GM10847 (cell line): Measurements from ENCODE around the gene CSPG4.

Experiments
- POLR2A ChIP-seq: IDR thresholded peaks from 2 replicates; pipeline ENCODE4 v1.6.1; 2011; ENCODE audit not compliant: insufficient read length; ENCODE audit errors: extremely low read depth

CSPG4 gene

DNA sequence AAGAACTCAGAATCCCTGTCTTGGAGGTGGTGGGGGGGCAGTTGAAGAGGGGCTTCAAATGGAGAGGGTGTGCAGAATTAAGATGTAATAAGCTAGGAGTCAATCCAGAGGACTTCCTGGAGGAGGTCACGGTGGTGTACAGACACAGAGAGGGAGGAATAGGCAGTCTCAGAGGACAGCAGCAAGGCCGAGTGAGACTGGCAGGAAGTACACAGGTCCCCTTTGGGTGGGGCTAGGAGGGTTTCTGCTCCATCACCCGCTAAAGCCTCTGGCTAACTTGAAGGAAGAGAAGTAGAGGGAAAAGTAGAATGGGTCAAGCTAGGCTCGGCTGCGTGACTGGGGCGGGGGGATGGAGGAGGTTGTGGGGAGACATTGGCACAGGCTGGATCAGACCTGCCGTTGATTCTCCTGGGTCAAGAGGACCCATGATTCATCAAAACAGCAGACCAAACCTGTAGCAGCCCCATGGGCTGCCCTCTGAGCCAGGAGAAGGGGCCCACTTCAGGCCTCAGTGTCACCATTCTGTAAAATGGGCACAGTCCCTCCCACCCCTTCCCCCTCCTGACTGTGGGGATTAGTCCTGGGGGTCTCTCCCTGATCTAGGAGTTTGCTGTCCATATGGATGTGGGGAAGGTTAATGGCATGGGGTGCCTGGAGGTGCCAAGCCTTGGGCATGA, 16.9 kb downstream of the CSPG4 start:
- TF ChIP-seq POLR2A, result no peak

DNA sequence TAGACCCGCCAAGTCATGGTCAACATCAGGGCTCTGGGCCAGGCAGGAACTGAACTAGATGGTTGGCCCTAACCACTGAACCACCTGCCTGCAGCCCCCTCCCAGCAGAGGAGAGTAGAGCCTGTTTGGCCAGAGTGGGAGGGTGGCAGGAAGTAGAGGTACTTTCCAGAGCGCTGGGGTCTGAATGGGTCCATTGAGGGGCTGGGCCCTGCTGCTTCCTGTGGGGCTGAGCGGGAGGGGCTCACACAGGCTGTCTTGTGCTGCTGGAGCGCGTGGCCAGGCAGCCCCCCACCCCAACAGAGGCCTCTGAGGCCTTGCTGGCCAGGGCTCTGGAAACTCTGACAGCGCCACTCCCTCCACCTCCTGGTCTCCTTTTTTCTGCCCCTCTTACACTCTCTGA, 17.4 kb downstream of the CSPG4 start:
- TF ChIP-seq POLR2A, result no peak

DNA sequence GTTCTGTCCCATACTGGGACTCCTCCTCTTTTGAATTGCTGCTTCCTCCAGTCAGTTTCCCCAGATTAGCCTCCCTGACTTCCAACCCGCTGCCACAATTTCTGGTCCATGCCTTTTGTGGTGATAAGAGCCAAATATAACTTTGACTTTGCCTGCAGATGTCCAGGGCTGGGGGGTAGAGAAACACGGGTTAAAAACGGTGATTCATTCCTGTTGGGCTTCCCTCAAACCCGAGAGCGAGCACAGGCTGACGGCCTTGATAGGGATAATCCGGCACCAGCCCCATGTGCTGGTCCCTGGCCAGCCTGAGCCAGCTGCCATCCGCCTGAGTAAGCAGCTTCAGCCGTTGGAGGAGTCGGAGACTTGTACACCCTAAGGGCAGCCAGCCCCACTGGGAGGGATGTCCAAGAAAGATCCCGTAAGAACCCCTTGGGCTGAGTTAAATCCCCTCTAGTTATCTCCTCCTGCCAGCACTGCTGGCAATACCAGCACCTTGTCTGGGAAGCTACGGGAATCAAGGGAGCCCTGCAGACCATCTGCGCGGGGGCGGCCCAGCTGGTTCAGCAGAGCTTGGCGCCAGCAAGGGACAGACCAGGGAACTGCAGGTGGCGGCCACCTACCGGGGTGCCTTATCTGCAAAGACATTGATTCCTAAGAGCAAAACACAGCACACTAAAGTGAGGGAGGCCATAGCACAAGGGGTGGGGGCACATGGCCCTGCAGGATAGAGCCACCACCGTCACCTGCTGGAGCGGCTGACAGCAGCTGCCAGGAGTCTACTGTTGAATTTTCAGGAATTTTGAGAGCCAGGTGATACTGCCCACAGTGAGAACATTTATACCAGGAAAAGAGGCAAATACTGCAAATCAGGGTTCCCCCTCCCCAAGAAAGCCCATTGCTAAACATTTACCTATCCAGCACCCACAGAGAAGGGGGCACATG, 18.1 kb downstream of the CSPG4 start:
- TF ChIP-seq POLR2A, result no peak

DNA sequence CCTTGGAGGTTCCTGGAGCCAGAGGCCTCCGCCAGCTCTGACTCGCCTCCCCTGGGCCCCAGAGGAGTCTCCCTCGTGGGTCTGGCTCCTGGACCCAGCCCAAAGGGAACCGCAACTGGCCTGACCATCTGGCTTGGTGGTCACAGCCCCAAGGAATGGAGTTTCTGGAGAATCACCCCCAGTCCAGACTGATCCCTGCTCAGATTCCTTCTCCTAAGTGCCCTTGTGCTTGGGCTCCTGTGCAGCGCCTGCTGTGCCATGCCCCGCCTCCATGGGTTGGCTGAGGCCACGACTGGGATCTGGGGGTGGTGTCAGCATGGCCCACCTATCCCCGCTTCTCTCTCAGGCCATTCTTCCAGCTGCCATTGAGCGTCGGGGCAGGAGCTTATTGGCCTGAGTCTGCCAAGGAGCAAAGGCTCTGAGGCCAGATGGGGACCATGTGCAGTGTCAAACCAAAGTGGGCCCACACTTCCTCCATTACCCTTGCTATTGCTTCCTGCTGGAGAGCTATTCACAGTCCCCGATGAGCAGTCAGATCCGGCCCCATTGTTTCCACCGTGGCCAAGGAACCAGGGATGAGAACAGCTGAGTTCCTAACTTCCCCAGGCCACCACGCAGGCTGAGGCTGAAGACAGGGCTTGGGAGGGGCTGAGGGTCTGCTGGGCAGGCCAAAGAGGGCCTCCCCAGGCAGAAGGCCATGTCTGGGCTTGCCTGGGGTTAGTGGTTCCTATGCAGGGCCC, 19.0 kb downstream of the CSPG4 start:
- no peak for TF ChIP-seq POLR2A

DNA sequence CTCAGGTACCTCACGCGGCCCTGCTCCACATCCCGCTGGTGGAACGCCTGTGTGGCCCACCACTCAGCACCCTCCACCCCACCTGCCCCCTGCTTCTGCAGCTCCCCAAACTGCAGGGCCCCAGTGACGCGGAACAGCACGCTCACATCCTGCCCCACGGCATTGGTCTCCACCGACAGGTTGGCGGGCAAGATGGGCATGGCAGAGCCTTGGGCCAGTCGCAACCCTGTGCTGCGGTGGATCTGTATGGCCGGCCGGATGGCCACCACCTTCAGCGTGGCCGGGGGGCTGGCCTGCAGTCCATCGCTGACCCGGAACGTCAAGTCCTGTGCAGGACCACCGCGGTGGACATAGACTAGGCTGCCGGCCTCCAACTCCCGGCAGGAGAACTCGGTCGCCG, 23.8 kb downstream of the CSPG4 start:
- no peak for TF ChIP-seq POLR2A

DNA sequence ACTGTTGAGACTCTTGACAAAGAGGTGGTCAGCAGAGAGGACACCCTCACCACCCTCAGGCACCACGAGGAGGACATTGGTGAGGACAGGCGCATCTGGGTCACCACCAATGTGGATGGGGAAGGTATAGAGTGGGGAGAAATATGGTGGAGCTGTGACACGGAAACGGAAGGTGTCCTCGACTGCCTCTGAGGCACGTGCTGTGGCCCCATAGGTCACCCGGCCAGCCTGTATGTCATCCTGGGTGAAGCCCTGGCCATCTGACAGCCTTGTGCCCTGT, 24.4 kb downstream of the CSPG4 start:
- no peak for TF ChIP-seq POLR2A

DNA sequence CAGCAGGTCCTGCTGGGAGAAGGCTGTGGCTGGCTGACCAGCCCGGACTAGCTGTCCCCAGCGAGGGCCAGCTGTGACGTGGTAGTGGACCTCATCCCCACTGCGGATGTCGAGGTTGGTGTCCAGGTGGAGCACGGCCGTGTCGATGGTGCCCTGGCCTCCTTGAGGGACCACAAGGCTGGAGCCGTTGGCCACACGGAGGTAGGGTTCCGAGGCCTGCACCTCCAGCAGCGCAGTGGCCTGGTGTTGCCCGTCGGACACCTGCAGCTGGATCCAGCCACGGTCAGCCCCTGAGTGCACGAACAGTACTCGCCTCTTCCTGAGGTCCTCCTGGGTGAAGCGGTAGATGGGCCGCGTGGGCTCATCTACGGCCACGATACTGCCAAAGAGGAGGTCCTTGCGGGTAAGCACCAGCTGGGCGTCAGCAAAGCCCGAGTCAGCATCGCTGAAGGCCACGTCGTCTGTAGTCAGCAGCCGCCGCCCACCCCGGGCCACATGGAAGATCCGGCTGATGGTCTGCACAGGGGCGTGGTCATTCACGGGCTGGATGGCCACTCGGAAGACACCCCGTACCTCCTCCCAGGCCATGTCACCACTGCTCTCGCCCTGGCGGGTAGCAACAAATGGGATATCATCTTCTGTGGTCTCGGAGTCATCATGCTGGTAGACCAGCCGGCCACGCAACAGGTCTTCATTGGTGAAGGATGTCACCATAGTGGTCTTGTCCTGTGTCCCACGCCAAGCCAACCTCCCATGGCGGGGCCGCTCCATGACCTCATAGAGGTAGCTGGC, 25.0 kb downstream of the CSPG4 start:
- TF ChIP-seq POLR2A, result no peak

DNA sequence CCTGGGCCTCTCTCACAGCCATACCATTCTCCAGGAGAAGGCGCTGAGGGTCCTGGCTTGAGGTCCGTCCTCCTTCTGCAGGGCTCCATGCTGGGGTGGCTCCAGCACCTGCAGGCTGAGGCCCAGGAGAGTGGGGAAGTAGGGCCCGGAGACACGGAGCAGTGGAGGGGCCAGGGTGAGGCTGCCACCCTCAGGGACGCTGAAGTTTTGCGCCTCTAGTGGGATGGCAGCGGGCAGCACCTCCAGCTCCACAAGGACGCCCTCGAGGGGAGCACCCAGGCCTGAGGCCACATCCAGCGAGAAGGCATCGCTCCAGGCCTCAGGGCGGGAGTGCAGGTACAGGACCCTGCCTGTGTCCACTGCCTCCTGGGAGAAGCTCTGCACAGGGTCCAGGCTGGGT, 27.5 kb downstream of the CSPG4 start:
- TF ChIP-seq POLR2A, result no peak

DNA sequence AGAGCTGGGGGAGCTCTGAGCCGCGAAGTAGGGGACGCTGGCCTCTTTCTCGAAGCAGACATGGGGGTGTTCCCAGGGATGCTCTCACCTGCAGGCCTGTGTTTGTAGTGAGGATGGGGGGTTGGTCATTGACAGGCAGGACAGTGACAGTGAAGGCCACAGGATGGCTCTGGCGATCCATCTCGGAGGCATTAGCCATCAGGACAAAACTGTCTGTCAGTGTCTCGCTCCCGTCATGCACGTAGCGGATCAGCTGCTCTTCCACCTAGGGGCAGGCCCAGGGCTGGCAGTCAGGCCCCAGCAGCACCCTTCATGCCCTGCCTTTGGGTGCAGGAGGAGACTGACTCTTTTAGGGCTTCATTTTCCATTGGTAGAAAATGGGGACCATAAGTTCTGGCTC, 28.0 kb downstream of the CSPG4 start:
- TF ChIP-seq POLR2A, result no peak

DNA sequence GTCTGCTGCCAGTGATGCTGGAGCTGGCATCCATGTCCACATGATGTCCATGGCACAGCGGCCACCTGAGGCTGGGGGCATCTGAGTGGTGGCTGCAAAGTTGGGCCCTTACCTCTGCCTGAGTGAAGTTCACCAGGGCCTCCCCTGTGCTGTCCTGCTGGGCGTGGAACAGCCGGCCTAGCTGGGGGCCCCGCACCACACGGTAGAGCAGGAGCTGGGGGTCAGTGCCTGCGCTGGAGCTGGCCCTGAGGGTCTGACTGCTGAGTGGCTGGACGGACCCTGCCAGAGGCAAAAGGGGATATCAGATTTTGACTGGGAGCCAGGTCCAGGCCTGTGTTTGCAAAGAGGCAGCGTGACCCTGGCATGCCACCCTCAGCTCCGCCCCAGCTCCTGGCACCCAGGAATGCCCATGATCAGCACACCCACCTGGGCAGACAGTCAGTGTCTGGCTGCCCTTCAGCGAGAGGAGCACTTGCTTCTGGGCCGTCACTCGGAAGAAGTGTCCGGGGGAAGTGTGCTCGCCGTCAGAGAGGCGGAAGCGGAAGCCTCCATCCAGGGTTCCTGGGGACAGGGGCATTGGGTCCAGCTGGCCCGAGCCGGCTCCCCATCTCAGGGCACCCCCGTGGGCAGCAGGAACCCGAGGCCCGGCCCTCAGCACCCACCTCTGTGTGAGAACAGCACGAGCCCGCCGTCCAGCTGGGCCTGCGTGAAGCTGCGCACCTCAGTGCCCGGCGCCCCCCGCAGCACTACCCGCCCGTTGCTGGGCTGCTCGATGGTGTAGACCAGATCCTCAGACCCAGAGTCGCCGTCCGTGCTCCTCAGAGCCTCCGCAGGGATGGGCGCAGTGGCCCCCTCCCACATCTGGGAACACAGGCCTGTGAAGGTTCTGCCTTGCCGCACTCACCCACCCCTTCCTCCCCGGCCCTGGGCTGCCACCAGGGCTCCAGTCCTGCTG, 30.2 kb downstream of the CSPG4 start:
- TF ChIP-seq POLR2A, result no peak

DNA sequence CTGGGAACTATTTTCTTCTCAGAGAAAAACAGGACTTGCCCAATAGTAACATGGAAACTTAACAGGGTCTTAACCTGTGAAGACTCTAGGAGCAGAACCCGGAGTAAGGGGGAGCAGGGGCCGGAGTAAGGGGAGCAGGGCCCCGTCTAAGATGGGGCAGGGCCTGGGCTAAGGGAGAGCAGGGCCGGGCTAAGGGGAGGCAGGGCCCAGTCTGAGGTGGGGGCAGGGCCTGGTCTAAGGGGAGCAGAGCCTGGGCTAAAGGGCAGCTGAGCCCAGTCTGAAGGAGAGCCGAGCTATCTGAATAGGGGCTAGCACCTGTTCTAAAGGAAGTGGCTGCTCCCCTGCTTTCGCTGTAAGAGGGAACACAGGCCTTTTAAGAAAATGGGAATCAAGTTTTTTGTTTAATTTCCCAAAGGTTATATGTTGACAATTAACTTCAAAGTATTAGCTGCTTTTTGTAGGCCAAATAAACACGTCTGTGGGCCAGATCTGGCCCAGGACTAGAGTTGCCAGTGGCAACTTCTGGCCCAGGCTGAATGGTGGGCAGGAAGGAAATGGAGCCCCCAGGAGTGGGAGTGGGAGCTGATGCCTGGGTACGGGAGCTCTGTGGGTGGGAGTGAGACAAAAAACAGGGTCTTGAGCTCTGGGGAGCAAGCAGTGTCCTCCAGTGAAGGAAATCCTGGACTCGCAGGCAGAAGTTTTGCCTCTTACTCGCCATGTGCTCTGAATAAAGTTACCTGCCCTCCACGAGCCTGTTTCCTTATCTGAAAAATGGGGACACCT, 32.5 kb downstream of the CSPG4 start:
- no peak for TF ChIP-seq POLR2A

DNA sequence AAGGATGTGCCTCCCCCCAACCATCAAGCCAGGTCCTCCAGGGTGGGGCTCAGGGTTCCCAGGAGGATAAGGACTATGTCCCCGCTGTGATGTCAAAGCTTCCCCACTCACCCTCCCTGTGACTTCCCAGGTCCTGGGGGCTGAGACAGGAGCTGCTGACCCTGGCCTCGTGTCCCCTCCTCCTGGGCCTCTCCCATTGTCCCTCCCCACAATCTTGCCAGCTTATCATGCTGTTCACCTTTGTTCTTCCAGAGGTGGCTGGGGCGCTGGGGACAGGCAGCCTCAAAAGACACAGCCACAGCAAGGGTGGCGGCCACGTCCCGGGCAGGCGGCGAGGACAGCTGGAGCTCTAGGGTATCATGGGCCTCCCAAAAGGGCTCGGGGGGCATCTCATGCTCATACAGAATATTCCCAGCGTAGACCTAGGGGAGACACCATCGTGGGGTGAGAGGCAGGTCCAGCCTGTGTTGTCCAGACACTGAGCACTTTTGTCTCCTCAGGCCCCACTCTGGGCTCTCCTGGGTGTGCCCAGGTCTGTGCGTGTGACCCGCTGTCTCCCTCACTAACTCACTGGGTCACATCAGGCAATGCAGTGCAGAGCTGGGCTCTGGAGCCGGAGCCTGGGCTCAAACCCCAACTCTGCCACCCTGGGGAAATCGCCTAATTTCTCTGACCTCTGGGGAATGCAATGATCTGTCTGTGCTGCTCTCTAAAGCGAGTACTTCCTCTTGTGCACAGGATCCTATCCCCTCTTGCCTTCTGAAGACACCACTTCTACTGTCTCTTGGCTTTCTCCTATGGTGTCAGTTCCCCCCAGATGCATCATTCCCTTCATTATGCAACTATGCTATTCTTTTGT, 35.0 kb downstream of the CSPG4 start:
- no peak for TF ChIP-seq POLR2A

DNA sequence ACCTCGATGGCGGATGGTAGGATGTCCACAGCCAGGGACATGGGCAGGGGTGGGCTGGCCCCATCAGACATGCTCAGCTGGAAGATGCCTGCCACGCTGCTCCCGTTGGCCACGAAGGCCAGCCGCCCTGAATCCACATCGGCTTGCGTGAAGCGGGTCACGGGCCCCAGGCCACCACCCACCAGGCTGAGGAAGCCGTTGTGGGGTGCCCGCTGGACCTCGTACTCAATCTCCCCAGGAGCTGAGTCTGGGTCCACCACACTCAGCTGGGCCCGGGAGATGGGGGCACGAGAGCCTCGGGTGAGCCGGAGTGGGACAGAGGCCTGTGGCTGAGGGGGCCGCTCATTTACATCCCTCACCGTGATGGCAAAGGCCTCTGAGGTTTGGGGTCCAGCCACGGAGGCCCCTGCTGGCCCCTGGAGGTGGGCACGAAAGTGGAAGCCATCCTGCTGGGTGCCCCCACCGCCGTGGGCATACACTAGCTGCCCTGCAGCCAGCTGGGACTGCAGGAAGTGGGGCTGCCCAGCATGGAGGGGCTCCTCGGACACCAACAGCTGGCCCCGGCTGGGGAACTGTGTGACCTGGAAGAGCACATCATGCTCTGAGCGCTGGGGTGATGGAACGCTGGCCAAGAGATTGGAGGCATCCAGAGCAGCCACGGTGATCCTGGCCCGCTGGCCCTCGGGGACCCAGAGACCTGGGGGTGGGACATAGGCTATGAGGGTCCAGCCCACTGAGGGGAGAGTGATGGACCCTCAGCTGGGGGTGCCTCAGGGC, 35.8 kb downstream of the CSPG4 start:
- no peak for TF ChIP-seq POLR2A
